Stimulated activated CD8-positive, alpha-beta memory T cell treated with anti-CD3 and anti-CD28 coated beads, Interleukin-4, amount 100 ng/mL, for 1 hour (primary cell): ENCODE results near the gene CSN2.
"Not testable (repeated sequence)": the region's sequence is repeated elsewhere in the genome, so short reads cannot be mapped to it uniquely, and the experiment has no call there.

Experiments used
- DNase-seq, 2 donors: peaks; one replicate each; pipeline ENCODE4 v3.0.0-alpha.2; 2020; ENCODE audit warnings: low read depth in 2 of 2, low spot score in 1 of 2

The CSN2 gene

DNA sequence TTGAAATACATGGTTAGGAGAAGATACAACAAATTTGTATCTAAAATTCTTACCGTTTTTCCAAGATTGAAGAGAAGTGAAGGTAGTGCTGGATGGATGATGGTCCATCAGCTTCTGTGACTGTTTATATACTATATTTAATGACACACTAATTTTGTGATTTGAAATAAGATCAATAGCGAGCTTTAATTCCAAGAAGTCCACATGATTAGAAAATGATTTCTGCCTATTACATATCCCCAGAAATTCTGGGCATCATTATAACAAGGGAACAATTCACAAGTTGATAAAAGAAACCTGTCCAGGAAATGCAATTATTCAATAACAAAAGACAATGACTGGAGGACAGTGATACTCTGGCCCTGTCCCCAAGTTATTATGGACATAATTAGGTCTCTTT, at the start of gene CSN2:
TSS of gene CSN2 (minus strand) at position 101 of the 400 bp plus-strand sequence. CDS start 4,733 bp downstream, outside the sequence.
- no peak for DNase-seq

DNA sequence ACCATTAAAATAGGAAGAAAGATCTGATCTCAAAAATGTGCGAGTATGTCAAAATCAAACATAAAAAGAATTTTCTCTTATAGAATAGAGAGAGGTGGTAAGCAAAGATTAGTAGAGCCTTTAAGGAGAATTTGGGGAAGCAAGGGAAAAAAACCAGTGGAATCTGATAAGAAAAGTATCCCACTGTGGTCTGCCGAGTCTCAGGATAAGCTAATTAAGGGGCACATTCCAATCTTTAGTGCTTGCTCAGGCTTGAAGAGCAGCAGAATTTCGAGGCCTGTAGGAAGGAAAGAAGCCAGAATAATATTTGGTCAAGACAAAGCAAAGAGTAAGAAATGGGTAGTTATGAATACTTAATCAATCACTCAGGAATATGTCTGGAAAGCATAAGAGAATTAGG, 43.2 kb upstream of the CSN2 start:
- no peak for DNase-seq

DNA sequence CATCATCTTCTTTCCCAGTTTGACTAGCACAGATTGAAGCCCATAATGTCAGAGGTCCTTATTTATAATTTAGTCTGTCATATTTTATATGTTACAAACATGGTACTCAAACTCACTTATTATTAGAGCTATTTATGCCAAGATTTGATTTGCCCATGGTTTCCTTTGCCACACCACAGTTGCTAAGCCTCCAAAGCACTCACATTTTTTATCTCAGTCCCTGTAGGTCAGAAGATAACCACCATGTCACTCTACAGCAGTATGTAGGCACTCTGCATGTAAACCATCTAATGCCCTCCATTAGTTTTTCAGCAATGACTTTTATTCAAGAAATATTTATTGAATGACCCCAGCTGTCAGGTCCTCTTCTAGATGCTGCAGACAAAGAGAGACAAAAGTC, 37.0 kb upstream of the CSN2 start:
- DNase-seq, result no peak

GRCh38 chr4:70000711-70001110, 35.2 kb upstream of the CSN2 start:
- no peak for DNase-seq

DNA sequence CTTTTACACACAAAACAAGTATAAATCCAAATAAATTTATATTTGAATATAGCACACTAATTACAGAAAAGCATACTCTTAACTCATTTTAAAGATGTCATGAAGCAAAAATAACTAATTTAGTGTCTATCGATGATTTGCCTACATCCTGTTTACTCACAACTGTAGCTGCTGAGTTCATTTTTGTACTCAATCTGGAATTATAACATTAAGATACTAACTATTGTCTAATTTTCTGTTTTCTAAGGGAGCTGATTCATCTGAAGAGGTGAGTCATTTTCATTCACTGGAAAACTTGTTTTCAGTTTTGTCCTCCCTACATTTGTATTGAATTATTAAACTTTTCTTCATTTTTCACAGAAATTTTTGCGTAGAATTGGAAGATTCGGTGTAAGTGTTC, 33.9 kb upstream of the CSN2 start:
- DNase-seq, result no peak

DNA sequence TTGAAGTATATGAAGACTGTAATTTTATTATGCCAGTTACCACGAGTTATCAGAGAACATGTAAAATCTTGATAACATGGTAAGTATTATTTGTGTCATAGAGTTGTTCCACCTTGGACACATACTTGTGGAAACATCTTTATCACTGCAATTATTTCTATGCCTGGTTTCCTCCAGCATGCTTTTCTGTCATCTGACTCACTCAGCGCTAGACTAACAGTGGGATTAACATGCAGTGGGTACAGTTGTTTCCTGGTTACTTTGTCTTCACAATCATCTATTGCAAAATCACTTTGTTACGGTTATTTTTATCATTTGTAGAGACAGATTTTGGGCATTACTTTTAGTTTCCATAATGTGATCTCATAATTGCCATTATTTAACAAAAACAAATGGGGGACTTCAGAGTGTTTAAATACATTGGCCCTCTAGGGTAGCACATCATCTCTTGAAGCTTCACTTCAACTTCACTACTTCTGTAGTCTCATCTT, 30.0 kb upstream of the CSN2 start, which contains the start of gene STATH:
TSS of gene STATH (plus strand) at position 441 of the 491 bp plus-strand sequence. CDS start 2,472 bp downstream, outside the sequence.
- no peak for DNase-seq

GRCh38 chr4:69994782-69995181, 29.3 kb upstream of the CSN2 start:
- no peak for DNase-seq

DNA sequence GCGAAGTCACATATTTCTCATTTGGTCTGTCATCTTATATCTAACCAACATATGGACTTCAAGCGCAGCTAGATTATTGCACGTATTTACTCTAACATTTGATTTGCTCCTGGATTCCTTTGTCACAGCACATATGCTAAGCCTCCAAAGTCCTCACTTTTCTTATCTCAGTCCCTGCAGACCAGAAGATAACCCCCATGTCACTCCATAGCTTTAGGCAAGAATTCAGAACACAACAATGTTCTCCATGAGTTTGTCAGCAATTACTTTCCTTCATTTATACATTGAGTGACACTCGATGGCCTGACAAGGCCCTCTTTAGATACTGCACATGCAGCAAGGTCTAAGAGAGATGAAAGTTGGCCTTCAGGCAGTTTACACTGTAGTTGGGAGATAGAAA, 25.5 kb upstream of the CSN2 start:
- DNase-seq, result no peak

DNA sequence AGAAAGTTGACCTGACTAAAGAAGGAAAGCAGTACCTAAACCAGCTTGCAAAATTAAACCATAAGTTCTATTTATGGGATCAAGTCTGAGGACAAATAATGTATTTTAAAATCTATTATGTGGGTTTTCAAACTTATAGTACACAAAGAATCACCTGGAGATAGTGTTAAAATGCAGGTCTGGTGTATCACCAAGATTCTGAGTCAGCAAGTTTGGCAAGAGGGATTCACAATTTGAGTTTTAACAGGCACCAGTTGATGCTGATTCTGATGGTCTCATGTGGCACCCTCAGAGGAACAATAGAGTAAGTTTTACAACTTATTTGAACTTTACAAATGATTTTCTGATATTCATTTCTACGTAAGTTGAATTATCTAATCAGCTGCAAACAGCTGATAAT, 21.1 kb upstream of the CSN2 start:
- no peak for DNase-seq

- no peak for DNase-seq
Measured at GRCh38 chr4:69984030-69984443, 18.5 kb upstream of the CSN2 start.

DNA sequence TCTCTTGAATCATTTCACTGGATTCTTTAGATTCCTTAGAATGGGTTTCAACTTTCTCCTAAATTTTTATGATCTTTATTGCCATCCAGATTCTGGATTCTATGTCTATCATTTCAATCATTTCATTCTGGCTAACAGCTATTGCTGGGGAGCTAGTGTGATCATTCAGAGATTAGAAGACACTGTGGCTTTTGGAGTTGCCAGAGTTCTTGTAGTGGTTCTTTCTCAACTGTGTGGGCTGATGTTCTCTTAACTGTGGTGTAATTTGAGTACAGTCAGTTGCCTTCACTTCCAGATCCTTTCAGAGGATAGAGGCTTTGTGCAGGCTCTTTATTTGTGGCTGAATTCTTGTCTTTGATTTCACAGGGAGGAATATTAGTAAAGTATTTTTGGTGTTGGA, 12.1 kb upstream of the CSN2 start:
- no peak for DNase-seq

GRCh38 chr4:69974631-69975030, 9.1 kb upstream of the CSN2 start:
- no peak for DNase-seq

GRCh38 chr4:69970071-69970470, 4.5 kb upstream of the CSN2 start:
- no peak for DNase-seq

DNA sequence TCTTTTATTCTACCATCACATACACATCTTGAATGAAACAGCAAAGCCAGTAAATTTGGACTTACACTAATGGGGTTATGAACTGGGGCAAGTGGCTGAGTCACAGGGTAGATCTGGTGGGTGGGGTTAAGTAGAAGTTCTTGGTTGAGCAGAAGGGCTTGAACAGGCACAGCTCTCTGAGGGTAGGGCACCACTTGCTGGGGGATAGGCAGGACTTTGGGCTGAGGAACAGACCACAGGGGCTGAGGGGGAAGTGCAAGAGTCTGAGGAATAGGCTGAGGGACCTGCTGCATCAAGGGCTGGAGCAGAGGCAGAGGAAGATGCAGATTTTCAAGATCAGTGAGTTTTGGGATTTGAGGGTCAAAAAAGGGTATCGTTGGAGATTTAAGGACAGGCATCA, 8.3 kb downstream of the CSN2 start:
- DNase-seq, result no peak

- DNase-seq, result no peak
Measured at GRCh38 chr4:69951602-69952001, 13.9 kb downstream of the CSN2 start.

DNA sequence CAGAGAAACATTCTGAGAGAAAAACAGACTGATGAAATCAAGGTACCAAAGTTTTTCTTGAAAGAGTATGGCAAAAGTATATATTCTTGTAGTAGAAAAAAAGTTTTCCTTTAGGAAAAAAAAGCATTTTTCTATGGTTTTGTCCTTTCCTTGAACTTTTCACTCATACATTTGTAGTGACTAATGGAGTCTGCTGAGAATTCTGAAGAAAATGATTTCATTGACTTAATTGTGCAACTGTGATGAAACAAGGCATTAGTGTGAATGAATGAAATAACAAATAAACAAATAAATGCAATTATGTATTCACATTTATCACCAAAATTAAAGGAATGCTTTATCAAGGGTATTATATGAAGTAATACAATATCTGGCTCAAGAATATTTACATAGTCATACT, 29.0 kb downstream of the CSN2 start:
- DNase-seq, result no peak

GRCh38 chr4:69934150-69934549, 31.4 kb downstream of the CSN2 start:
- no peak for DNase-seq

GRCh38 chr4:69930768-69931167, 34.8 kb downstream of the CSN2 start, which contains the start of gene CSN1S1:
CSN1S1 (plus strand) TSS chr4:69931068; CDS start chr4:69932556, 1,488 bp downstream.
- DNase-seq, result no peak

GRCh38 chr4:69923782-69924410, 41.6 kb downstream of the CSN2 start:
- DNase-seq, result not testable (repeated sequence)

- no peak for DNase-seq
Measured at GRCh38 chr4:69920874-69921273, 44.7 kb downstream of the CSN2 start.

DNA sequence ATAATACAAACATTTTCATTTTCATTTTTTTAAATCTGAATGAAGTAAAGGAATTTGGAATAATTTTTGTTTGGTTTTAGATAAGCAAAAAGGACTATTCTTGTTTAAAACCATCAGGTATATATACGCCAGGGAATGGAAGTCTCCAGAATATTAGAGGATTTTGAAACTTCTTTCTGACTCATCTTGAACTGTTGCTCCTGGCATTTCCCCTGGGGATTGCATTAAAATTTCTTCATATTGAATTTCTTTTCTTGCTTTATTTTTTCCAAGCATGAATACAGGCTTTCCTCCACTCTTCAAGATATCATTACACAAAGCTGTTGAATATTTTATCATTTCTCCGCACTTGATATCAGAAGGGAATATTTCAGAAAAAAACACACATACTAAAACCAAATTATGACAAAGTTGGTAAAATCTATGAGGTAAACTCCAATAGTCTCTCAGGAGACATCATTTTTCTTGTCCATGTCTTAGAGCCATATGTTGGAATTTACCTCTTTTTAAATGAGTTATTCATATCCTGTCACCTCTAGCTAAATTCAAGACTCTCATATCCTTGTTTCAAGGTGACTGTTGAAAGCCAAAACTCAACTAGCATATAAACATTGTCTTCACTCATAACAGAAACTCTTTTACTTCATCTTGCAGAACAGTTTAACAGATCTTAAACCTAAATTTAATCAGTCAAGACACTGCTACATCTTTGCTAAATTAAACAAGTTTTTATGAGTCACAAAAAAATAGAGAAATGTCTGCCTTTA, 55.3 kb downstream of the CSN2 start:
- no peak for DNase-seq

DNA sequence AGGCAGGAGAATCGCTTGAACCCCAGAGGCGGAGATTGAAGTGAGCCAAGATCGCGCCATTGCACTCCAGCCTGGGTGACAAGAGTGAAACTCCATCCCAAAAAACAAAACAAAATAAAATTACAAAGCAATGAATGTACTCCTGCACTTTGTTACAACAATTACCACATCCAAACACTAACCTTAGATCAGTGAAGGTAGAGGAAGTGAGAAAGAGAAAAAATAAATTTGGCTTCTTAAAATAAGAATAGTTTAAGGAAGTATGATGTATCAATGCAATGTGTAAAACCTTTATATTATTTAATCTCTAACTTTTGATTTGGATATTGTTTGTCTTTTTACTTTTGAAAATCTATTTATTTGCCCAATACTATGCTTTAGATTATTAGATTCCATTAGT, 56.3 kb downstream of the CSN2 start:
- DNase-seq, result no peak
